Subcutaneous adipose tissue (tissue), 4 donors: Measurements from ENCODE around the gene ATP1B3. TPM values are rescaled to one million over a fixed set of nuclear protein-coding genes. Genes with fewer than 3 reads are reported as not detected.

Experiments
- CTCF ChIP-seq: fragments of 450-650 bp; IDR thresholded peaks from one replicate; pipeline ENCODE4 v1.5.1; 2016; ENCODE audit warnings: low read depth, mild to moderate bottlenecking, control low read depth, antibody characterized with exemption, moderate library complexity
- total RNA-seq, 4 donors: library from RNA; depleted of rRNA; stranded (reverse); fragments of >200 nt; gene quantifications; one replicate each; pipeline ENCODE4 v1.1.0, GENCODE V29; 2016

The ATP1B3 gene
- total RNA-seq, 4 donors from 2014 or later = 55.7 to 294 (median 84.0) TPM

GRCh38 chr3:141952611-141953010, 76.2 kb downstream of the ATP1B3 start:
- TF ChIP-seq CTCF = no peak

- no peak for TF ChIP-seq CTCF
These were observed 78.7 kb downstream of the ATP1B3 start for GRCh38 chr3:141955175-141955574.

- no peak for TF ChIP-seq CTCF
These were observed 83.4 kb downstream of the ATP1B3 start for GRCh38 chr3:141959589-141960554.

GRCh38 chr3:141960731-141961130, 84.3 kb downstream of the ATP1B3 start:
- TF ChIP-seq CTCF = no peak

GRCh38 chr3:141963301-141963700, 86.9 kb downstream of the ATP1B3 start:
- TF ChIP-seq CTCF = no peak

- no peak for TF ChIP-seq CTCF
These were observed 89.0 kb downstream of the ATP1B3 start for GRCh38 chr3:141965471-141965870.

GRCh38 chr3:141969711-141970110, 93.3 kb downstream of the ATP1B3 start:
- TF ChIP-seq CTCF = no peak
